Measurements from ENCODE around the gene ALKBH2. TPM values are rescaled to one million over a fixed set of nuclear protein-coding genes. Genes with fewer than 3 reads are reported as not detected.
"Not testable (repeated sequence)": the region's sequence is repeated elsewhere in the genome, so short reads cannot be mapped to it uniquely, and the experiment has no call there.

Gene ALKBH2
- total RNA-seq, 1 donor = 20.7 TPM

DNA sequence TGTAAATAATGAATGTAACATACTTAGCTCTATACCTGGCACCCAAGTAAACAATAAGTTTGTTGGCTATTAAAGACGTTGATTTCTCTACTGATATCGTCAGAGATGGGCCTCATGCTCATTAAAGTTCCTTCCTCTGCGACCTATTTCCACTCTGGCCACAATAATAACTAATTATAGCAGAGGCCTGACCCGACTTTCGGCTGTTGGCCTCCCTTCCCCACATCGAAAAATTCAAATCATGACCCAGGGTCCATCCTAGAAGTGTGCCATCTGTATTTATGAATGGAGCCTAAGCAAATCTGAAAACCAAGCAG is 41.2 kb downstream of the ALKBH2 start:
- TF ChIP-seq, protein P1, sequence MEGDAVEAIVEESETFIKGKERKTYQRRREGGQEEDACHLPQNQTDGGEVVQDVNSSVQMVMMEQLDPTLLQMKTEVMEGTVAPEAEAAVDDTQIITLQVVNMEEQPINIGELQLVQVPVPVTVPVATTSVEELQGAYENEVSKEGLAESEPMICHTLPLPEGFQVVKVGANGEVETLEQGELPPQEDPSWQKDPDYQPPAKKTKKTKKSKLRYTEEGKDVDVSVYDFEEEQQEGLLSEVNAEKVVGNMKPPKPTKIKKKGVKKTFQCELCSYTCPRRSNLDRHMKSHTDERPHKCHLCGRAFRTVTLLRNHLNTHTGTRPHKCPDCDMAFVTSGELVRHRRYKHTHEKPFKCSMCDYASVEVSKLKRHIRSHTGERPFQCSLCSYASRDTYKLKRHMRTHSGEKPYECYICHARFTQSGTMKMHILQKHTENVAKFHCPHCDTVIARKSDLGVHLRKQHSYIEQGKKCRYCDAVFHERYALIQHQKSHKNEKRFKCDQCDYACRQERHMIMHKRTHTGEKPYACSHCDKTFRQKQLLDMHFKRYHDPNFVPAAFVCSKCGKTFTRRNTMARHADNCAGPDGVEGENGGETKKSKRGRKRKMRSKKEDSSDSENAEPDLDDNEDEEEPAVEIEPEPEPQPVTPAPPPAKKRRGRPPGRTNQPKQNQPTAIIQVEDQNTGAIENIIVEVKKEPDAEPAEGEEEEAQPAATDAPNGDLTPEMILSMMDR (IDR thresholded peaks at IDR 0.05; ENCODE audit: insufficient read depth, low read length) = no peak
- peak overlapping the region; percentile 79 for H3K4me3 ChIP-seq (ENCODE audit: low read depth, low read length)
- no peak for DNase-seq (ENCODE audit: low read depth)

DNA sequence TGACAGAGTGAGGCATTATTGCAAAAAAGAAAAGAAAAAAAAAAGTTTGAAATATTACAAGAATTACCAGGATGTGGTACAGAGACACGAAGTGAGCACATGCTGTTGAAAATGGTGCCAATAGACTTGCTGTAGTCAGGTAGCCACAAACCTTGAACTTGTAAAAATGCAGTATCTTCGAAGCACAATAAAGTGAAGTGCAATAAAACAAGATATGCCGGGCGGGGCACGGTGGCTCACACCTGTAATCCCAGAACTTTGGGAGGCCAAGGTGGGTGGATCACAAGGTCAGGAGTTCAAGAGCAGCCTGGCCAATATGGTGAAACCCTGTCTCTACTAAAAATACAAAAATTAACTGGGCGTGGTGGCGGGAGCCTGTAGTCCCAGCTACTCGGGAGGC is 43.5 kb downstream of the ALKBH2 start:
- not testable (repeated sequence) for DNase-seq (ENCODE audit: low read depth); H3K4me3 ChIP-seq (ENCODE audit: low read depth, low read length)

DNA sequence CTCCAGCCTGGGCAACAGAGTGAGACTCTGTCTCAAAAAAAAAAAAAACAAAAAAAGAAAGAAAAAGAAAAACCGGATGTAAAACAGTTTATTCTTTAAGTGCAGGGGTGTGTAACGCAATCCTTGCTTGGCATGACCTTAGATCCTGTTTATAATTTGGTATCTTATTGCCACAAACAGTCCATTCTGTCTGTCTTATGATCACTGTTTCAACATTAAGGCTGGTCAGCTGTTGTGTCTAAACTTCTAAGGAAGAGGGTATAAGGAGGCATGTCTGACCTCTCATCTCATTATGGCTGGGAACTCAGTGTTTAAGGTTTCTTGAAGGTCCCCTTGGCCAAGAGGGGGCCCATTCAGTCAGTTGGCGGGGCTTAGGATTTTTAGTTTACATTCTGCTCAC is 44.6 kb downstream of the ALKBH2 start:
- H3K4me3 ChIP-seq (ENCODE audit: low read depth, low read length); DNase-seq (ENCODE audit: low read depth): not testable (repeated sequence)

DNA sequence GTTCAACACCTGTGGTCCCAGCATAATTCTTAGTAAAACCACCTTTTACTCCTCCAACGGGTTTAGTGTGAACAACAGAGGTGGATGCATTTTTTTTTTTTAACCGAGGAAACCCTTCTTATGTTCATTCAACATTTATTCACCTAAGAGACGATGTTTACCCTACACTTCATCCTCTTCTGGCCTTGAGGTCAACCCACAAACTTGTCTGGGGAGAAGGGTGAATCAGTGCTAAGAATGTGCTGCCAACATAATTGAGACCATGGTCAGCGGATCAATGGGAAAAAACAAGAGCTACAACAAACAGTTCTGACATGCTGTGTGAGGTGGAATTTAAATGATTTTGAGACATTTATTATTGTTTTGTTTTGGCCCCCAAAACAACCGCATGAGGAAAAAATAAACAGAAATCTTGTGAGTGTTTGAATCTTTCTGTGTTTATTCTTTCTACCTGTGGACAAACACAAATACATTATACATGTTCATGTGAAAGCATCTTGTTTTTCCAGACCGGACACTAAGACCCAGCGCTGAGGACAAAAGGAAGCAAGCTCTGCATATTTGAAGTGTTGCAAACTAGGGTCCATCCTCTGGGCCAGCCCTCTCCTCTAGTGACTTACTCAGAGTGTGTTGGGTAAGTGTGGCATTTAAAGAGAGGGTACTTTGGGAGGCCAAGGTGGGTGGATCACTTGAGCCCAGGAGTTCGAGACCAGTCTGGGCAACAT is 46.0 kb downstream of the ALKBH2 start:
- DNase-seq (ENCODE audit: low read depth) = no peak
- TF ChIP-seq, protein P1 (IDR thresholded peaks at IDR 0.05; ENCODE audit: insufficient read depth, low read length) = no peak
- H3K4me3 ChIP-seq (ENCODE audit: low read depth, low read length) = no peak overlapping the region

DNA sequence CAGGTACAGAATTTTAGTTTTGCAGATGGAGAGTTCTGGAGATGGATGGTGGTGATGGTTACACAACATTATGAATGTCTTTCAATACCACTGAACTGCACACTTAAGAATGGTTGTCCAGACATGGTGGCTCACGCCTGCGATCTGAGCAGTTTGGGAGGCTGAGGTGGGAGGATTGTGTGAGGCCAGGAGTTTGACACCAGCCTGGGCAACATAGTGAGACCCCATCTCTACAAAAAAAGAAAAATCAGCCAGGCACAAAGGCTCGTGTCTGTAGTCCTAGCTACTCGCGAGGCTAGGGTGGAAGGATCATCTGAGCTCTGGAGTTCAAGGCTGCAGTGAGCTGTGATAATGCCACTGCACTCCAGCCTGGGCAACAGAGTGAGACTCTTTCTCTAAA is 49.0 kb downstream of the ALKBH2 start:
- TF ChIP-seq, protein P1 (IDR thresholded peaks at IDR 0.05; ENCODE audit: insufficient read depth, low read length) = no peak
- no peak overlapping the region for H3K4me3 ChIP-seq (ENCODE audit: low read depth, low read length)
- no peak for DNase-seq (ENCODE audit: low read depth)

Small RNAs within 50 kb of the gene (small RNA-seq; reads per million reads assigned to genes)
- 0.25 reads per million for gene RNA5SP372

Other genes starting within 250 kb of the ALKBH2 start
- gene SSH1, start 235.9 kb downstream of the ALKBH2 start, total RNA-seq (ENCODE audit: low replicate concordance) = 8.7 and 31.6 TPM in 2 replicates
- gene DAO, start 213.4 kb downstream of the ALKBH2 start, total RNA-seq (ENCODE audit: low replicate concordance) = not detected in 2 replicates
- not detected in 2 replicates for gene SVOP, start 72.4 kb downstream of the ALKBH2 start, total RNA-seq (ENCODE audit: low replicate concordance)
- 4.1 and 11.2 TPM in 2 replicates for gene USP30, start 40.9 kb downstream of the ALKBH2 start, total RNA-seq (ENCODE audit: low replicate concordance)
- 27.1 and 30.8 TPM in 2 replicates for gene UNG, start 4.1 kb upstream of the ALKBH2 start, total RNA-seq (ENCODE audit: low replicate concordance)
- gene ACACB, start 23.1 kb upstream of the ALKBH2 start, total RNA-seq (ENCODE audit: low replicate concordance) = 14.7 and 31.2 TPM in 2 replicates
- not detected in 2 replicates for gene FOXN4, start 215.8 kb upstream of the ALKBH2 start, total RNA-seq (ENCODE audit: low replicate concordance)